Cortex of kidney (tissue), 1 donor: ENCODE measurements around the gene TNFRSF1B.

Experiments
- DNase-seq: peaks from one replicate; lab custom pipeline; 2025; lab: John Stamatoyannopoulos, UW

Gene TNFRSF1B

GRCh38 chr1:12158357-12159092 lies 8.3 kb upstream of the TNFRSF1B start:
- no peak for DNase-seq

GRCh38 chr1:12159816-12160215 lies 7.0 kb upstream of the TNFRSF1B start:
- DNase-seq, result no peak

- no peak for DNase-seq
These were observed 5.5 kb upstream of the TNFRSF1B start for GRCh38 chr1:12161324-12161661.

- DNase-seq, result no peak
These were observed 4.9 kb upstream of the TNFRSF1B start for GRCh38 chr1:12161662-12162458.

- no peak for DNase-seq
These were observed 4.2 kb upstream of the TNFRSF1B start for GRCh38 chr1:12162459-12163137.

GRCh38 chr1:12163210-12163609 lies 3.6 kb upstream of the TNFRSF1B start:
- DNase-seq, result no peak

GRCh38 chr1:12164210-12164609 lies 2.6 kb upstream of the TNFRSF1B start:
- DNase-seq, result no peak

GRCh38 chr1:12165342-12165741 lies 1.4 kb upstream of the TNFRSF1B start:
- DNase-seq, result no peak

- no peak for DNase-seq
These were observed 970 bp downstream of the TNFRSF1B start for GRCh38 chr1:12167493-12168429.

- no peak for DNase-seq
These were observed 1.8 kb downstream of the TNFRSF1B start for GRCh38 chr1:12168451-12169160.

- no peak for DNase-seq
These were observed 2.8 kb downstream of the TNFRSF1B start for GRCh38 chr1:12169442-12170135.

- no peak for DNase-seq
These were observed 3.5 kb downstream of the TNFRSF1B start for GRCh38 chr1:12170263-12170671.

GRCh38 chr1:12171206-12172041 lies 4.6 kb downstream of the TNFRSF1B start:
- no peak for DNase-seq

- DNase-seq, result no peak
These were observed 5.5 kb downstream of the TNFRSF1B start for GRCh38 chr1:12172042-12172851.

GRCh38 chr1:12173041-12173509 lies 6.3 kb downstream of the TNFRSF1B start:
- no peak for DNase-seq

GRCh38 chr1:12173631-12174121 lies 6.9 kb downstream of the TNFRSF1B start:
- DNase-seq, result no peak

- no peak for DNase-seq
These were observed 8.4 kb downstream of the TNFRSF1B start for GRCh38 chr1:12174924-12175810.
